GM23338 (cell line): ENCODE results near the gene CYP2W1. TPM values are rescaled to one million over a fixed set of nuclear protein-coding genes. Genes with fewer than 3 reads are reported as not detected.

Source experiments
- ATAC-seq: fragments of 200-7000 bp; cut with Tn5 transposase; 3 replicates; pipeline ENCODE4 v1.9.1; 2020
- DNase-seq: peaks from one replicate; pipeline ENCODE4 v3.0.0-alpha.2; 2015; ENCODE audit warnings: low spot score
- H2AFZ ChIP-seq: fragments of 200-600 bp; sonication (generic); 2 replicates; pipeline ENCODE4 v1.8.0; 2016; ENCODE audit warnings: antibody characterized with exemption, mild to moderate bottlenecking, moderate library complexity
- H3F3A ChIP-seq: fragments of 200-600 bp; sonication (generic); replicated peaks from 2 replicates; pipeline ENCODE4 v1.8.0; 2017; ENCODE audit warnings: antibody characterized with exemption, mixed run types, low read depth
- H3K27ac ChIP-seq: fragments of 200-600 bp; sonication (generic); 2 replicates; pipeline ENCODE4 v1.6.1; 2016; ENCODE audit warnings: low read depth
- H3K27me3 ChIP-seq: fragments of 200-600 bp; sonication (generic); 2 replicates; pipeline ENCODE4 v1.8.0; 2016; ENCODE audit warnings: mild to moderate bottlenecking, mixed run types, moderate library complexity; ENCODE audit not compliant: insufficient read depth
- H3K36me3 ChIP-seq: fragments of 200-600 bp; sonication (generic); 2 replicates; pipeline ENCODE4 v1.8.0; 2016; ENCODE audit warnings: mild to moderate bottlenecking; ENCODE audit not compliant: insufficient read depth
- H3K4me1 ChIP-seq: fragments of 200-600 bp; sonication (generic); 2 replicates; pipeline ENCODE4 v1.8.0; 2016; ENCODE audit warnings: mild to moderate bottlenecking, moderate library complexity; ENCODE audit not compliant: insufficient read depth
- H3K4me2 ChIP-seq: fragments of 200-600 bp; sonication (generic); 2 replicates; pipeline ENCODE4 v1.7.1; 2017; ENCODE audit warnings: mixed run types
- H3K4me3 ChIP-seq: fragments of 200-600 bp; sonication (generic); 2 replicates; pipeline ENCODE4 v1.6.1; 2016; ENCODE audit warnings: mixed run types
- H3K79me2 ChIP-seq: fragments of 200-600 bp; sonication (generic); replicated peaks from 2 replicates; pipeline ENCODE4 v1.8.0; 2017; ENCODE audit warnings: mild to moderate bottlenecking; ENCODE audit not compliant: insufficient read depth
- H3K9me2 ChIP-seq: fragments of 200-600 bp; sonication (generic); 2 replicates; pipeline ENCODE4 v1.8.0; 2017; ENCODE audit not compliant: insufficient read depth
- H4K20me1 ChIP-seq: fragments of 200-600 bp; sonication (generic); replicated peaks from 2 replicates; pipeline ENCODE4 v1.8.0; 2017; ENCODE audit warnings: mild to moderate bottlenecking; ENCODE audit not compliant: insufficient read depth
- H3K27ac Mint-ChIP-seq: 2 replicates; pipeline ENCODE4 v1.8.0; 2020; ENCODE audit warnings: inconsistent platforms, mild to moderate bottlenecking, moderate library complexity, mixed read lengths
- H3K27me3 Mint-ChIP-seq: 3 replicates; pipeline ENCODE4 v1.8.0; 2022; ENCODE audit warnings: low read depth, mild to moderate bottlenecking, moderate library complexity, mixed read lengths, inconsistent platforms; ENCODE audit not compliant: insufficient read depth, poor library complexity
- H3K36me3 Mint-ChIP-seq: 3 replicates; pipeline ENCODE4 v1.8.0; 2021; ENCODE audit warnings: low read depth, mild to moderate bottlenecking, inconsistent platforms, moderate library complexity, mixed read lengths
- H3K4me1 Mint-ChIP-seq: 3 replicates; pipeline ENCODE4 v1.8.0; 2020; ENCODE audit warnings: mild to moderate bottlenecking, inconsistent platforms, mixed read lengths
- H3K4me3 Mint-ChIP-seq: 3 replicates; pipeline ENCODE4 v1.8.0; 2021; ENCODE audit warnings: moderate library complexity, mild to moderate bottlenecking, inconsistent platforms, mixed read lengths
- H3K9me3 Mint-ChIP-seq: 3 replicates; pipeline ENCODE4 v1.8.0; 2020; ENCODE audit warnings: moderate library complexity, mild to moderate bottlenecking, inconsistent platforms, mixed read lengths
- CREB1 ChIP-seq: fragments of 250-450 bp; sonication (Bioruptor Pico); IDR thresholded peaks from 2 replicates; pipeline ENCODE4 v1.5.0; 2020; ENCODE audit warnings: low read depth, mild to moderate bottlenecking, moderate library complexity
- CTCF ChIP-seq, 2 experiments: fragments of 200-600 bp in 1 of 2; sonication (generic) in 1 of 2; conservative IDR thresholded peaks; 2 replicates each; pipeline versions ENCODE4 v1.5.1 to v1.6.1; 2016 to 2017; ENCODE audit warnings: antibody characterized with exemption in 2 of 2, low read depth in 2 of 2, mild to moderate bottlenecking in 2 of 2, moderate library complexity in 1 of 2
- ETS1 ChIP-seq: IDR thresholded peaks from 2 replicates; pipeline ENCODE4 v1.6.1; 2016; ENCODE audit warnings: antibody characterized with exemption
- EZH2 ChIP-seq: fragments of 200-600 bp; sonication (generic); IDR thresholded peaks from one replicate; pipeline ENCODE4 v1.8.0; 2017; ENCODE audit warnings: antibody characterized with exemption, mild to moderate bottlenecking, low read depth; ENCODE audit not compliant: unreplicated experiment
- EZH2phosphoT487 ChIP-seq: fragments of 200-600 bp; sonication (generic); IDR thresholded peaks from one replicate; pipeline ENCODE4 v1.8.1; 2018; ENCODE audit warnings: antibody characterized with exemption; ENCODE audit not compliant: unreplicated experiment
- JUNB ChIP-seq: IDR thresholded peaks from one replicate; pipeline ENCODE4 v1.6.1; 2016; ENCODE audit warnings: antibody characterized with exemption; ENCODE audit not compliant: unreplicated experiment
- NANOG ChIP-seq: IDR thresholded peaks from 2 replicates; pipeline ENCODE4 v1.6.1; 2016; ENCODE audit warnings: antibody characterized with exemption, borderline replicate concordance
- POLR2AphosphoS5 ChIP-seq: IDR thresholded peaks from 2 replicates; pipeline ENCODE4 v1.6.1; 2016; ENCODE audit warnings: antibody characterized with exemption, low read depth
- REST ChIP-seq: IDR thresholded peaks from one replicate; pipeline ENCODE4 v1.6.1; 2018; ENCODE audit warnings: antibody characterized with exemption; ENCODE audit not compliant: unreplicated experiment
- STAT1 ChIP-seq: IDR thresholded peaks from one replicate; pipeline ENCODE4 v1.6.1; 2016; ENCODE audit warnings: antibody characterized with exemption; ENCODE audit not compliant: unreplicated experiment
- ZNF114 ChIP-seq: fragments of 250-450 bp; sonication (Bioruptor Pico); IDR thresholded peaks from 2 replicates; pipeline ENCODE4 v1.5.0; 2020; ENCODE audit warnings: mild to moderate bottlenecking, moderate library complexity
- ZNF331 ChIP-seq: fragments of 250-450 bp; sonication (Bioruptor Pico); IDR thresholded peaks from 2 replicates; pipeline ENCODE4 v1.5.0; 2020; ENCODE audit warnings: low read depth, mild to moderate bottlenecking, moderate library complexity
- ZNF462 ChIP-seq: fragments of 250-450 bp; sonication (Bioruptor Pico); IDR thresholded peaks from 2 replicates; pipeline ENCODE4 v1.5.0; 2020; ENCODE audit warnings: mild to moderate bottlenecking, moderate library complexity
- polyA plus RNA-seq: library from polyadenylated mRNA; unstranded; fragments of >200 nt; fragmentation: Nextera tagmentation; extraction: Ambion mirVana; gene quantifications from 2 replicates; pipeline ENCODE4 v1.2.1, GENCODE V29; 2016
- total RNA-seq: library from RNA; depleted of rRNA; stranded (reverse); fragments of >200 nt; shearing (Covaris generic); gene quantifications from 2 replicates; pipeline ENCODE4 v1.2.3, GENCODE V29; 2014

The CYP2W1 gene
- total and polyA plus RNA-seq, 2 experiments from 2014 or later, result not detected

- Mint-ChIP-seq H3K27me3 (peaks cover 9% of the 10 kb centered on the region), H3K9me3 (no peaks in the 10 kb centered on the region; the same call in 2 of the 3 replicates), H3K27ac (no peak overlapping the region), H3K4me3 (no peak overlapping the region), H3K4me1 (peaks cover 5% of the 10 kb centered on the region), H3K36me3 (peaks cover 48% of the 10 kb centered on the region)
- Histone ChIP-seq H3K4me2 (no peak overlapping the region), H3K79me2 (peaks cover 32% of the 10 kb centered on the region), H3K9me2 (no peaks in the 10 kb centered on the region), H3K27me3 (no peaks in the 10 kb centered on the region), H2AFZ (no peak overlapping the region), H3K4me1 (0 out of 2 replicates have a peak, but pooled peaks cover under 1% of the 10 kb centered on the region), H3F3A (peaks cover 24% of the 10 kb centered on the region; the same call in 1 of the 2 replicates), H4K20me1 (peaks cover 17% of the 10 kb centered on the region), H3K36me3 (peaks cover 18% of the 10 kb centered on the region), H3K4me3 (no peak overlapping the region), H3K27ac (no peak overlapping the region)
- TF ChIP-seq ETS1 (no peak), JUNB (no peak), POLR2AphosphoS5 (no peak), CREB1 (CRISPR knock-in tag) (no peak), EZH2 (no peak), ZNF331 (no peak), EZH2phosphoT487 (no peak), NANOG (no peak), STAT1 (no peak), ZNF114 (no peak), REST (no peak), ZNF462 (CRISPR knock-in tag) (no peak), CTCF (conservative IDR thresholded peaks at IDR 0.05; ENCODE audit: low read depth in 2 of 2) (no peak)
- DNase-seq (no peak), ATAC-seq (no peak)
Measured at GRCh38 chr7:968205-969105, 14.5 kb upstream of the CYP2W1 start.
